H1 (cell line): ENCODE data around the gene TPMT. TPM values are rescaled to one million over a fixed set of nuclear protein-coding genes. Genes with fewer than 3 reads are reported as not detected.

ENCODE experiments used
- CTCF ChIA-PET: fragments of 300-600 bp; sonication (Branson Sonifier 250); formaldehyde crosslinking; loops from one replicate; lab custom pipeline; 2021; ENCODE audit not compliant: partially characterized antibody; lab: Charles Lee
- POLR2A ChIA-PET: fragments of 300-600 bp; sonication (Branson Sonifier 250); formaldehyde crosslinking; loops from one replicate; lab custom pipeline; 2021; ENCODE audit warnings: inconsistent platforms; ENCODE audit not compliant: partially characterized antibody; lab: Charles Lee
- DNase-seq, 2 experiments: peaks; one replicate each; pipeline versions ENCODE4 v3.0.0 to v3.0.0-alpha.2; 2010 to 2022; ENCODE audit warnings: low spot score in 2 of 2, low read depth in 1 of 2, mixed read lengths in 1 of 2
- FAIRE-seq: peaks from 2 replicates; lab custom pipeline; 2011; peaks lifted over from hg19 to GRCh38; lab: Jason Lieb, UNC
- H2AFZ ChIP-seq: 2 replicates; pipeline ENCODE4 v1.8.1; 2012; ENCODE audit warnings: low read length, inconsistent platforms
- H2AK5ac ChIP-seq: 2 replicates; pipeline ENCODE4 v1.6.1; 2013; ENCODE audit warnings: low read depth, low read length
- H2BK120ac ChIP-seq: replicated peaks from 2 replicates; pipeline ENCODE3; 2013; ENCODE audit warnings: low read depth, low read length, inconsistent platforms
- H2BK12ac ChIP-seq: 2 replicates; pipeline ENCODE4 v1.6.1; 2013; ENCODE audit warnings: low read depth, low read length
- H2BK15ac ChIP-seq: 2 replicates; pipeline ENCODE4 v1.6.1; 2013; ENCODE audit warnings: low read length
- H2BK20ac ChIP-seq: 2 replicates; pipeline ENCODE4 v1.6.1; 2013; ENCODE audit warnings: low read length
- H2BK5ac ChIP-seq: 2 replicates; pipeline ENCODE4 v1.6.1; 2013; ENCODE audit warnings: low read depth, low read length
- H3K14ac ChIP-seq: 2 replicates; pipeline ENCODE4 v1.6.1; 2013; ENCODE audit warnings: inconsistent platforms; ENCODE audit not compliant: insufficient read length
- H3K18ac ChIP-seq: 2 replicates; pipeline ENCODE4 v1.6.1; 2013; ENCODE audit warnings: low read length; ENCODE audit errors: extremely low read depth
- H3K23ac ChIP-seq: 2 replicates; pipeline ENCODE4 v1.6.1; 2013; ENCODE audit warnings: inconsistent platforms; ENCODE audit not compliant: insufficient read length
- H3K23me2 ChIP-seq: 2 replicates; pipeline ENCODE4 v1.6.1; 2013; ENCODE audit warnings: low read depth, low read length
- H3K27ac ChIP-seq: 2 replicates; pipeline ENCODE4 v1.6.1; 2011; ENCODE audit warnings: low read depth, low read length, inconsistent platforms
- H3K27me3 ChIP-seq, 4 experiments: replicated peaks in 1 of 4; 1 replicate in 1 of 4; 2 replicates in 3 of 4; pipeline versions ENCODE4 v1.6.1 to v1.8.1; 2011 to 2013; ENCODE audit warnings: low read length in 3 of 4, mild to moderate bottlenecking in 3 of 4, inconsistent platforms in 2 of 4, mixed read lengths in 2 of 4, moderate library complexity in 1 of 4; ENCODE audit not compliant: control insufficient read depth in 3 of 4, insufficient read depth in 3 of 4; ENCODE audit errors: extremely low read depth in 1 of 4
- H3K36me3 ChIP-seq, 4 experiments: 2 replicates each; pipeline versions ENCODE4 v1.6.1 to v1.8.1; 2011 to 2013; ENCODE audit warnings: mild to moderate bottlenecking in 4 of 4, low read length in 3 of 4, moderate library complexity in 2 of 4, control low read depth in 1 of 4, inconsistent platforms in 1 of 4; ENCODE audit not compliant: insufficient read depth in 4 of 4, control insufficient read depth in 2 of 4
- H3K4ac ChIP-seq: replicated peaks from 2 replicates; pipeline ENCODE3; 2013; ENCODE audit warnings: low read length, low read depth, mixed read lengths, inconsistent platforms; ENCODE audit not compliant: insufficient read length
- H3K4me1 ChIP-seq, 4 experiments: replicated peaks in 1 of 4; 1 replicate in 1 of 4; 2 replicates in 3 of 4; pipeline versions ENCODE4 v1.6.1 to v1.8.1; 2011 to 2013; ENCODE audit warnings: low read length in 3 of 4, inconsistent platforms in 2 of 4, mixed read lengths in 1 of 4; ENCODE audit not compliant: insufficient read depth in 4 of 4, control insufficient read depth in 3 of 4
- H3K4me2 ChIP-seq, 2 experiments: 2 replicates each; pipeline versions ENCODE4 v1.6.1 to v1.8.1; 2011 to 2013; ENCODE audit warnings: low read depth in 2 of 2, low read length in 2 of 2, control low read depth in 1 of 2, inconsistent platforms in 1 of 2, mild to moderate bottlenecking in 1 of 2; ENCODE audit not compliant: insufficient read depth in 1 of 2
- H3K4me3 ChIP-seq, 4 experiments: fragments of 200-600, 300-600 bp in 1 of 4; sonication (generic), shearing (Covaris generic), sonication (Bioruptor Twin) in 1 of 4; 2 replicates each; pipeline versions ENCODE4 v1.5.1 to v1.8.1; 2011 to 2016; ENCODE audit warnings: low read length in 4 of 4, low read depth in 3 of 4, control low read depth in 2 of 4, inconsistent platforms in 2 of 4, mild to moderate bottlenecking in 2 of 4, mixed read lengths in 1 of 4, moderate library complexity in 1 of 4; ENCODE audit not compliant: insufficient read depth in 2 of 4; ENCODE audit errors: extremely low read depth in 1 of 4
- H3K56ac ChIP-seq: replicated peaks from 2 replicates; pipeline ENCODE3; 2013; ENCODE audit warnings: low read depth, mild to moderate bottlenecking, mixed read lengths, low read length, inconsistent platforms; ENCODE audit not compliant: insufficient read length
- H3K79me1 ChIP-seq: 2 replicates; pipeline ENCODE4 v1.6.1; 2013; ENCODE audit warnings: low read depth, low read length, control low read depth
- H3K79me2 ChIP-seq, 2 experiments: 2 replicates each; pipeline versions ENCODE4 v1.6.1 to v1.8.1; 2012 to 2013; ENCODE audit warnings: low read length in 2 of 2, mild to moderate bottlenecking in 2 of 2, inconsistent platforms in 1 of 2; ENCODE audit not compliant: insufficient read depth in 2 of 2, control insufficient read depth in 1 of 2
- H3K9ac ChIP-seq, 4 experiments: replicated peaks in 1 of 4; 1 replicate in 1 of 4; 2 replicates in 3 of 4; pipeline versions ENCODE4 v1.6.1 to v1.8.1; 2011 to 2013; ENCODE audit warnings: low read depth in 3 of 4, low read length in 3 of 4, control low read depth in 2 of 4, mild to moderate bottlenecking in 2 of 4, moderate library complexity in 2 of 4, inconsistent platforms in 1 of 4; ENCODE audit errors: extremely low read depth in 1 of 4
- H3K9me3 ChIP-seq, 2 experiments: 2 replicates each; pipeline versions ENCODE4 v1.6.1 to v1.8.1; 2012 to 2013; ENCODE audit warnings: mild to moderate bottlenecking in 2 of 2, moderate library complexity in 2 of 2, control low read depth in 1 of 2, inconsistent platforms in 1 of 2, low read depth in 1 of 2, low read length in 1 of 2, mixed read lengths in 1 of 2; ENCODE audit not compliant: insufficient read depth in 2 of 2
- H4K20me1 ChIP-seq, 2 experiments: replicated peaks in 1 of 2; 2 replicates each; pipeline versions ENCODE3 to v1.8.1; 2011 to 2013; ENCODE audit warnings: inconsistent platforms in 2 of 2, low read length in 2 of 2, mild to moderate bottlenecking in 1 of 2; ENCODE audit not compliant: insufficient read depth in 2 of 2, control insufficient read depth in 1 of 2
- H4K5ac ChIP-seq: 2 replicates; pipeline ENCODE4 v1.6.1; 2013; ENCODE audit warnings: low read length, low read depth, mixed read lengths, inconsistent platforms; ENCODE audit not compliant: insufficient read length
- H4K8ac ChIP-seq: 2 replicates; pipeline ENCODE4 v1.8.0; 2013; ENCODE audit warnings: mild to moderate bottlenecking, moderate library complexity, low read length, inconsistent platforms; ENCODE audit not compliant: insufficient read depth; ENCODE audit errors: extremely low read depth
- H4K91ac ChIP-seq: replicated peaks from 2 replicates; pipeline ENCODE3; 2013; ENCODE audit warnings: low read length, mixed read lengths, inconsistent platforms; ENCODE audit not compliant: insufficient read length
- CHD1 ChIP-seq: IDR thresholded peaks from 2 replicates; pipeline ENCODE4 v1.6.1; 2012; ENCODE audit warnings: low read depth, low read length, improper control_type of control experiment
- EGR1 ChIP-seq: IDR thresholded peaks from 2 replicates; pipeline ENCODE4 v1.6.1; 2011; ENCODE audit warnings: low read depth, low read length, borderline replicate concordance
- NRF1 ChIP-seq: IDR thresholded peaks from 2 replicates; pipeline ENCODE4 v1.6.1; 2011; ENCODE audit warnings: mild to moderate bottlenecking, low read depth, low read length, improper control_type of control experiment
- RBBP5 ChIP-seq: IDR thresholded peaks from 2 replicates; pipeline ENCODE4 v1.7.1; 2012; ENCODE audit warnings: low read depth, mild to moderate bottlenecking, inconsistent platforms, low read length, moderate library complexity, borderline replicate concordance
- SRF ChIP-seq: IDR thresholded peaks from 2 replicates; pipeline ENCODE4 v1.6.1; 2011; ENCODE audit warnings: mild to moderate bottlenecking, low read depth, low read length, moderate library complexity
- TAF7 ChIP-seq: optimal IDR thresholded peaks from 2 replicates; pipeline ENCODE3; 2011; ENCODE audit warnings: low read depth, mild to moderate bottlenecking, inconsistent platforms, low read length, moderate library complexity, borderline replicate concordance
- WGBS, 2 experiments: shearing (Covaris generic) in 1 of 2; methylation state at CpG; one replicate each; pipeline versions ENCODE4 v1.1.6 to v1.1.7; 2013 to 2015; ENCODE audit warnings: low lambda C conversion rate in 2 of 2, mixed read lengths in 2 of 2, inconsistent platforms in 1 of 2, low coverage in 1 of 2, missing lambda C conversion rate in 1 of 2; ENCODE audit not compliant: insufficient replicate concordance in 2 of 2, insufficient coverage in 1 of 2, insufficient read length in 1 of 2; ENCODE audit errors: extremely low coverage in 1 of 2, missing lambda C conversion rate in 1 of 2; 5-methylcytosine and 5-hydroxymethylcytosine counted together
- polyA plus RNA-seq, 7 experiments: library from polyadenylated mRNA; depleted of rRNA in 3 of 7; stranded (reverse) in 5 of 7; unstranded in 2 of 7; fragments of >200 nt in 5 of 7; fragments of 200-250 nt in 2 of 7; gene quantifications; 1 replicate in 5 of 7; 2 replicates in 1 of 7; 4 replicates in 1 of 7; pipeline versions ENCODE4 v1.2.1 to v1.2.3, GENCODE V29; 2011 to 2013; ENCODE audit warnings: missing spikeins in 2 of 7, mixed read lengths in 2 of 7
- total RNA-seq: library from RNA; stranded (reverse); fragmentation: NEBNext Ultra II Directional; extraction: Animal tissue kit (Norgen Biotek cat#: 25700); gene quantifications from 2 replicates; pipeline ENCODE4 v1.2.1, GENCODE V29; 2021

Gene TPMT
- total and polyA plus RNA-seq, 2 of the 8 experiments (the other 6 are each of a cell fraction or from before 2014, with no cell fraction given): 12.3 to 17.2 TPM

DNA sequence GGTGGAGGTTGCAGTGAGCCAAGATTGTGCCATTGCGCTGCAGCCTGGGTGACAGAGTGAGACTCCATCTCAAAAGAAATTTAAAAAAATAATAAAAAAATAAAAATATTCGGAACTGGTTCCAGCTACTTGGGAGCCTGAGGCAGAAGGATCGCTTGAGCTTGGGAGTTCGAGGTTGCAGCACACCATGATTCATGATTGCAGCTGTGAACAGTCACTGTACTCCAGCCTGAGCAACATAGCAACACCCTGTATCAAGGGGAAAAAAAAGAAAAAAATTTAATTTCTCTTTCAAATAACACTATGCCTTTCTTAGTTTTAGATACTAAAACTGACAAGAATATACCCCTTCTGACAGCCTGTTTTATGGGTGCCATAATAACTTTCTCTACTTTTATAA is 10.9 kb upstream of the TPMT start:
- no peak overlapping the region for H3K56ac ChIP-seq
- H3K23me2 ChIP-seq: no peaks in the 10 kb centered on the region
- H3K27me3 ChIP-seq: no peaks in the 10 kb centered on the region
- no peak overlapping the region for H2BK12ac ChIP-seq
- H3K27ac ChIP-seq: no peak overlapping the region
- peaks cover 3 to 32% (median 19%) of the 10 kb centered on the region in 4 experiments; a peak in 6 of 8 replicates for H3K36me3 ChIP-seq
- no peak overlapping the region for H3K4me2 ChIP-seq
- H2BK5ac ChIP-seq: no peak overlapping the region
- DNase-seq: no peak
- FAIRE-seq: no peak
- H3K4me1 ChIP-seq: no peaks in the 10 kb centered on the region
- H4K8ac ChIP-seq: no peak overlapping the region
- H3K4ac ChIP-seq: no peak overlapping the region
- ChIA-PET CTCF (no interaction called here), POLR2A (no interaction called here)
- H3K79me1 ChIP-seq: no peaks in the 10 kb centered on the region
- H2BK20ac ChIP-seq: no peak overlapping the region
- TF ChIP-seq TAF7: no peak
- TF ChIP-seq RBBP5: no peak
- TF ChIP-seq CHD1: no peak
- TF ChIP-seq NRF1: no peak
- no peak for TF ChIP-seq EGR1
- TF ChIP-seq SRF: no peak
- H2AFZ ChIP-seq: no peak overlapping the region
- H3K9ac ChIP-seq: no peak overlapping the region
- H3K79me2 ChIP-seq: no peaks in the 10 kb centered on the region
- 90% methylated on average over 4 of the region's 4 CpGs; no CpG with 5 or more reads in 1 of the 2 experiments for WGBS, 2 experiments
- H4K91ac ChIP-seq: no peak overlapping the region
- H4K5ac ChIP-seq: no peak overlapping the region
- H3K4me3 ChIP-seq: no peak overlapping the region
- H3K14ac ChIP-seq: no peak overlapping the region
- H4K20me1 ChIP-seq: peaks cover 0 to 2% of the 10 kb centered on the region in 2 experiments
- H3K18ac ChIP-seq: no peak overlapping the region
- H3K23ac ChIP-seq: no peak overlapping the region
- H2BK120ac ChIP-seq: no peak overlapping the region
- peaks cover 0 to 7% of the 10 kb centered on the region in 2 experiments; a peak in 2 of 4 replicates for H3K9me3 ChIP-seq
- no peak overlapping the region for H2BK15ac ChIP-seq
- no peak overlapping the region for H2AK5ac ChIP-seq
